ENCODE data around the gene BOC.

DNA sequence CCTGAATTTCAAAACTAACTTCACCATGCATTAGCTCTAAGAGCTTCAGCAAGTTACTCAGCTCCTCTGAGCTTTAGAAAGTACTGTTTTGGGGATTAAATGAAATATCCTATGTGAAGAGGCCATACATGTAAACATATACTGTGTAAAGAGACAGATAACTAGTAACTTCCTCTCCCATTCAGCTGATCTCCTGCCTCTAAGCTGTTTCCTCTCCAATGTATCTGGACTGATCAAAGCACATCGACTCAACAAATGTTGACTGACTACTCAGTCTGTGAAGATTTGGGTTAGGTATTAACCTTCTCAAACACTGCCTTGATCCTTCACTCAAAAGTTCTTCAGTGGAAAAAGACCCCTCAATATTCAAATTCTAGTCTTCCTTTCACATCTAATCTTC is 82.0 kb downstream of the BOC start:
- TF ChIP-seq CTCF (IDR thresholded peaks at IDR 0.05 in 2 of 3, conservative IDR thresholded peaks at IDR 0.05 in 1 of 3; ENCODE audit: control insufficient read depth in 2 of 3, extremely low read depth in 1 of 3, insufficient read depth in 1 of 3, low read depth in 3 of 3, low read length in 3 of 3) (no peak), SUZ12 (IDR thresholded peaks at IDR 0.05; ENCODE audit: unreplicated experiment) (no peak), LARP7 (IDR thresholded peaks at IDR 0.05) (no peak), REST (IDR thresholded peaks at IDR 0.05; ENCODE audit: low read depth, low read length) (no peak)

Data from GM12878 (cell line).